Peyer's patch (tissue), 4 donors: ENCODE measurements around the gene SORCS1. TPM values are rescaled to one million over a fixed set of nuclear protein-coding genes. Genes with fewer than 3 reads are reported as not detected.

Experiments
- DNase-seq, 3 donors: peaks; one replicate each; pipeline ENCODE4 v3.0.0-alpha.2; 2017 to 2019
- H3K27ac ChIP-seq, 4 donors: fragments of 200-600 bp; sonication (generic); one replicate each; pipeline ENCODE4 v1.5.1; 2016 to 2019
- H3K27me3 ChIP-seq, 2 donors: fragments of 200-600 bp; sonication (generic); one replicate each; pipeline ENCODE4 v1.5.1; 2019
- H3K36me3 ChIP-seq, 3 donors: fragments of 200-600 bp; sonication (generic); one replicate each; pipeline ENCODE4 v1.5.1; 2016 to 2019
- H3K4me1 ChIP-seq, 4 donors: fragments of 200-600 bp; sonication (generic); one replicate each; pipeline ENCODE4 v1.5.1; 2016 to 2019
- H3K4me3 ChIP-seq, 4 donors: fragments of 200-600 bp; sonication (generic); 1 replicate in 3 of 4; 2 replicates in 1 of 4; pipeline ENCODE4 v1.5.1; 2016 to 2019; ENCODE audit warnings: mild to moderate bottlenecking in 1 of 4
- H3K9me3 ChIP-seq, 4 donors: fragments of 200-600 bp; sonication (generic); one replicate each; pipeline ENCODE4 v1.5.1; 2016 to 2019; ENCODE audit warnings: mild to moderate bottlenecking in 1 of 4
- POLR2A ChIP-seq, 2 donors: fragments of 450-650 bp; IDR thresholded peaks; one replicate each; pipeline ENCODE4 v1.5.1; 2017; ENCODE audit warnings: antibody characterized with exemption in 2 of 2, mild to moderate bottlenecking in 2 of 2, moderate library complexity in 2 of 2
- small RNA-seq, 2 donors: library from RNA; depleted of rRNA; stranded (forward); fragments of <200 nt; gene quantifications; one replicate each; pipeline ENCODE3, GENCODE V24; 2016
- total RNA-seq, 4 donors: library from RNA; depleted of rRNA; stranded (reverse); fragments of >200 nt; gene quantifications; one replicate each; pipeline ENCODE4 v1.1.0, GENCODE V29; 2016
- TF ChIP-seq, protein P1 (sequence below), 6 experiments: fragments of 450-650 bp in 4 of 6; fragments of 200-600 bp in 2 of 6; sonication (generic) in 1 of 6; IDR thresholded peaks; one replicate each; pipeline ENCODE4 v1.5.1; 2017 to 2019; ENCODE audit warnings: antibody characterized with exemption in 6 of 6, mild to moderate bottlenecking in 3 of 6, moderate library complexity in 1 of 6

Gene SORCS1
- total RNA-seq, 4 donors from 2014 or later, result 0.53 to 5.9 (median 2.4) TPM

DNA sequence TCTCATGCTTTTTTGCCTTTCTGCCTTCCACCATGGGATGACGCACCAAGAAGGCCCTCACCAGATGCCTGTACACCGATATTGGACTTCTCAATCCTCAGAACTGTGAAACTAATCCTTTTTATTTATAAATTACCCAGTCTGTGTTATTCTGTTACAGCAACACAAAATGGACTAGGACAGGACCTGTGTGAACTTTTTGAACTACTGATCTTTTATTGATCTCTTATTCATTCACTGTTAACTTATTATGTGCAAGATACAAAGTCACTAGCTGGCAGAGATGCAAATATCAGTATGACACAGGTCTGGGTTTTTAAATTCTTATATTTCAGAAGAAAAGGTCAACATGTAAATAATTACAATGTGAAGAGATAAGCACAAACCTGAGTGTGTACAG, 635.8 kb downstream of the SORCS1 start:
- H3K27me3 ChIP-seq, result no peaks in the 10 kb centered on the region
- no peak overlapping the region for H3K27ac ChIP-seq
- no peak overlapping the region for H3K4me3 ChIP-seq
- H3K36me3 ChIP-seq, result no peaks in the 10 kb centered on the region
- H3K9me3 ChIP-seq, result no peaks in the 10 kb centered on the region
- no peaks in the 10 kb centered on the region for H3K4me1 ChIP-seq
- no peak for DNase-seq
- TF ChIP-seq, protein P1, sequence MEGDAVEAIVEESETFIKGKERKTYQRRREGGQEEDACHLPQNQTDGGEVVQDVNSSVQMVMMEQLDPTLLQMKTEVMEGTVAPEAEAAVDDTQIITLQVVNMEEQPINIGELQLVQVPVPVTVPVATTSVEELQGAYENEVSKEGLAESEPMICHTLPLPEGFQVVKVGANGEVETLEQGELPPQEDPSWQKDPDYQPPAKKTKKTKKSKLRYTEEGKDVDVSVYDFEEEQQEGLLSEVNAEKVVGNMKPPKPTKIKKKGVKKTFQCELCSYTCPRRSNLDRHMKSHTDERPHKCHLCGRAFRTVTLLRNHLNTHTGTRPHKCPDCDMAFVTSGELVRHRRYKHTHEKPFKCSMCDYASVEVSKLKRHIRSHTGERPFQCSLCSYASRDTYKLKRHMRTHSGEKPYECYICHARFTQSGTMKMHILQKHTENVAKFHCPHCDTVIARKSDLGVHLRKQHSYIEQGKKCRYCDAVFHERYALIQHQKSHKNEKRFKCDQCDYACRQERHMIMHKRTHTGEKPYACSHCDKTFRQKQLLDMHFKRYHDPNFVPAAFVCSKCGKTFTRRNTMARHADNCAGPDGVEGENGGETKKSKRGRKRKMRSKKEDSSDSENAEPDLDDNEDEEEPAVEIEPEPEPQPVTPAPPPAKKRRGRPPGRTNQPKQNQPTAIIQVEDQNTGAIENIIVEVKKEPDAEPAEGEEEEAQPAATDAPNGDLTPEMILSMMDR (IDR thresholded peaks at IDR 0.05), result no peak
- no peak for TF ChIP-seq POLR2A (IDR thresholded peaks at IDR 0.05)

DNA sequence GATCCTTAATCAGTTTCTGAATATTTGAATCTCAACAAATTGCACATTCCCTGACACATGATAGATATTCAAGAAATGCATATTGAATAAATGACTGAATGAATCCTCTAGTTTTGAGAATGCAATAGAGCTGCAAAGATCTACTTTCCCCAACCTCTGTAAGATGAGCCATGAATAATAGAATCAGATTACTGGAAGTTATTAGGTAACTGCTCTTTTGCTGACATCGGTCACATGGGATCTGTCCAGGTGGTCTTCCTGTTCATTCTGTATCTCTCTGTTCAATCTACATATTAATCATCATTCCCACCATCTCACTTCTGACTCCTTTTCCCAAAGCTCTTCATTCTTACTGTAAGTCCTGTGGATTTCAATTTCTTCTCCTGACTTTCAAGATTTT, 638.7 kb downstream of the SORCS1 start:
- no peaks in the 10 kb centered on the region for H3K36me3 ChIP-seq
- no peak for DNase-seq
- TF ChIP-seq POLR2A (IDR thresholded peaks at IDR 0.05), result no peak
- TF ChIP-seq, protein P1 (IDR thresholded peaks at IDR 0.05), result no peak
- no peak overlapping the region for H3K27ac ChIP-seq
- no peaks in the 10 kb centered on the region for H3K4me1 ChIP-seq
- no peak overlapping the region for H3K4me3 ChIP-seq
- no peaks in the 10 kb centered on the region for H3K9me3 ChIP-seq
- no peaks in the 10 kb centered on the region for H3K27me3 ChIP-seq

Small RNA genes lying within 50 kb of the gene (small RNA-seq; reads per million reads assigned to genes)
- gene RNA5SP325, result 0.57 to 0.76 reads per million in 2 donors
